ENCODE results near the gene SRPK2.

Gene SRPK2

DNA sequence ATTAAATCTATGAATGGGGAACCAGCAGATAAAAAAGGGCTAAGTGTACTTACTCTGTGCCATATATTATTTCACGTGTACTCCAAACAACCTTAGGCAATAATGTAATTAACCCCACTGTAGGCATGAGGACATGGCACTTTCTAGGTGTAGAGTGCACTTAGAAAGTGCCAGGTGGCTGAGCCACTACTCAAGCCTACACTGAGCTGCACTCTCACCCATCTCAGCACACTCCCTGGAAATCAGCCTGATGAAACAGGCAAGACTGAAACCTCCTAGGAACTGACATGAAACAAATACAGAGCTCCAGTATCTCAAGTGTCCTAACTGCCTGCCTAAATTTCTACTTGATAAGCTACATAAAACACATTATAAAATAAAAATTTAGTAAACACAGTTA lies 227.4 kb downstream of the SRPK2 start:
- DNase-seq = no peak
- Mint-ChIP-seq H3K27ac (no peak overlapping the region), H3K4me3 (no peak overlapping the region), H3K4me1 (peaks cover 18% of the 10 kb centered on the region), H3K9me3 (no peaks in the 10 kb centered on the region), H3K27me3 (no peaks in the 10 kb centered on the region)
- no peak for ATAC-seq

DNA sequence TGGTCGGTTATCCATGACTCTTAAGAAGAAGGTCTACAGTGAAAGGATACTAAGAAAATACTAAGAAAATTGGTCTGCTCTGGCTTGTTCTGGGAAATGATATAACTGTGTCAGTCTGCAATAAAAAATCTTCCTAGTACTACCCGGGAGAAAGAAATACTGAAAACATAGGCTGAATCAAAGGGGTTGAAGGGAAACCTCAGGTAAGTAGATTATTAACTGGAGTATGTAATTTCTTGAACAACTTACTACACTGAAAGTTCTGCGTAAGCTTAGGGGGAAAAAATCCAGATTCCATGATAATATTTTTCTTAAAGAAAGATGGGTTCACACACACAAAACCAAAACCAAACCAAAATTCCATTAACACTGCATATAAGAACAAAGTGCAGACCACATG lies 231.4 kb downstream of the SRPK2 start:
- Mint-ChIP-seq H3K9me3 (no peaks in the 10 kb centered on the region), H3K4me3 (no peak overlapping the region), H3K4me1 (peaks cover 31% of the 10 kb centered on the region), H3K27me3 (no peaks in the 10 kb centered on the region), H3K27ac (peak overlapping the region; percentile 0 to 11)
- no peak for ATAC-seq
- no peak for DNase-seq

DNA sequence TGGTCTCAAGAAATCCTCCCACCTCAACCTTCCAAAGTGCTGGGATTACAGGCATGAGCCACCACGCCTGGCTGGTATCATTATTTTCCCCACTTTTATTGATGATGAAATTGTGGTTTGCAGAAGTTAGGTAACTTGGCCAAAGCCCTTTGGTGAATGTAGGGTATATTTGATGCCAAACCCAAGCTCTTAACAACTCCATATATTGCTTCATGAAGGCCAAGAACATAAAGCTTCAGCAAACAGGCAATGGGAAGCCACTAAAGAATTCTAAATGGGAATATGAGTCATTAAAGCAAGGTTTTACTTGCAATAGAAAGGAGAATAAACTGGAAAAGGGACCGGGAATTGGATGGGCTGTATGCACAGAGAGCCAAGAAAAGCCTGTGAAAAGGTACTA lies 232.0 kb downstream of the SRPK2 start:
- ATAC-seq = no peak
- Mint-ChIP-seq H3K27me3 (no peaks in the 10 kb centered on the region), H3K9me3 (no peaks in the 10 kb centered on the region), H3K4me3 (no peak overlapping the region), H3K27ac (peak overlapping the region; percentile 0), H3K4me1 (peaks cover 31% of the 10 kb centered on the region)
- no peak for DNase-seq

GRCh38 chr7:105154084-105154483 lies 234.6 kb downstream of the SRPK2 start:
- Mint-ChIP-seq H3K9me3 (no peaks in the 10 kb centered on the region), H3K27ac (no peak overlapping the region), H3K27me3 (no peaks in the 10 kb centered on the region), H3K4me1 (peaks cover 37% of the 10 kb centered on the region), H3K4me3 (no peak overlapping the region)
- ATAC-seq = no peak
- DNase-seq = no peak

DNA sequence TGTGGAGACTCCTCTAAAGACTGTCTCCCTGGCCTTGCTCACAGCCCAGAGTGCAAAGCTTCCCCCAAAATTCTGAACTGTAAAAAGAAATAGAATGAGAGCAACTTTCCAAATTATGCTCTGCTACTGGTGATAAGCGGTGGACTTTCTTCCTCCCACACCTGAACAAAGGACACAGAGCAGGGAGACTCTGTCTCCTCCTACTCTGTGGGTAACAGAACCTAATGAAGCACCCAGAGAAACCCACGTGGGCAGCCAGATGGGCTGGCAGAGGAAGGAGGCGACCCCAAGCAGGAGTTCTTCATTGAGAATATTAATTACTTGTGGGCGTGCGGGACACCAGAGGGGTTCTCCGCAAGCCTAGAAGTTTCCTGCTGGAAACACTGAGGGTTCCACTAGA lies 235.2 kb downstream of the SRPK2 start:
- peaks cover 37% of the 10 kb centered on the region for H3K4me1 Mint-ChIP-seq
- no peaks in the 10 kb centered on the region for H3K9me3 Mint-ChIP-seq
- no peak overlapping the region for H3K27ac Mint-ChIP-seq
- H3K4me3 Mint-ChIP-seq = no peak overlapping the region
- H3K27me3 Mint-ChIP-seq = no peaks in the 10 kb centered on the region
- ATAC-seq = no peak
- no peak for DNase-seq

DNA sequence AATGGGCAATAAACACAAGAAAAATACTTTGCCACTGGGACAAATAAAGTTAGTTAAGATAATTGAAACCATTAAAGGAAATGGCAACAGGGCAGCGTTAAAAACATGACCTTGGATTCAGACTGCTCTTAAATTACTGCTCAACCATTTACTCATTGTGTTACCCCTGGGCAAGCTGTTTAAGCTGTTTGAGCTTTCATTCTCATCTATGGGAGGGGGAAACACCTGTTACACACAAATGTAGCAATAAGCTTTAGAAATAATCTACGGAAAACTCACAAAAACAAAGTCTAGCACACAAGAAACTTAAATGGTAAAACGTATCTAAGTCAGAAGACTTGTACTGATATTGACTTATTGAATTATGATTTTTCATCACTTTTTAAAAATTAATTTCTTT lies 237.6 kb downstream of the SRPK2 start:
- H3K4me1 Mint-ChIP-seq = peaks cover 18% of the 10 kb centered on the region
- no peaks in the 10 kb centered on the region for H3K27me3 Mint-ChIP-seq
- H3K27ac Mint-ChIP-seq = no peak overlapping the region
- H3K4me3 Mint-ChIP-seq = no peak overlapping the region
- H3K9me3 Mint-ChIP-seq = no peaks in the 10 kb centered on the region
- ATAC-seq (no peak), DNase-seq (no peak)

DNA sequence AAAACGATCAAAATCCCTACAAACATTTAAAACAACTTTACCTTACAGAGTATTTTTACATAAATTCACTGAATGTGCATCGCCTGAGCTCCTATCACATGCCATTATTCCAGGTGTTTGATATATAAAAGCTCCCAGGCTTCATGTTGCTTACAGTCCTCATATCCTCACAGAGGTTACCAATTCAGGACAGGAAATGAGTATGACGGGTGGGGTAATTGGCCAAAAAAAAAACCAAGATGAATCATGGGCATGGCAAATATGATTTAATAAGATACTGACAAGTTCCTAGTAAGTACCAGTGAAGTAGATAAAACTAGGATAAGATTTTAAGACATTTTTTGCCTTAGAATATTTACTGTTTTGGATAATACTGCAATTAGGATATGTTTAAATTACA lies 238.9 kb downstream of the SRPK2 start:
- ATAC-seq (no peak), DNase-seq (no peak)
- peaks cover 18% of the 10 kb centered on the region for H3K4me1 Mint-ChIP-seq
- no peak overlapping the region for H3K4me3 Mint-ChIP-seq
- H3K9me3 Mint-ChIP-seq = no peaks in the 10 kb centered on the region
- no peaks in the 10 kb centered on the region for H3K27me3 Mint-ChIP-seq
- no peak overlapping the region for H3K27ac Mint-ChIP-seq

GRCh38 chr7:105141068-105141467 lies 247.7 kb downstream of the SRPK2 start:
- Mint-ChIP-seq H3K27ac (no peak overlapping the region), H3K4me3 (no peak overlapping the region), H3K27me3 (no peaks in the 10 kb centered on the region), H3K4me1 (no peaks in the 10 kb centered on the region), H3K9me3 (no peaks in the 10 kb centered on the region)
- DNase-seq = no peak
- no peak for ATAC-seq

GRCh38 chr7:105139381-105139780 lies 249.3 kb downstream of the SRPK2 start:
- DNase-seq = no peak
- Mint-ChIP-seq H3K27ac (no peak overlapping the region), H3K27me3 (no peaks in the 10 kb centered on the region), H3K4me1 (no peaks in the 10 kb centered on the region), H3K9me3 (no peaks in the 10 kb centered on the region), H3K4me3 (no peak overlapping the region)
- no peak for ATAC-seq

- H3K4me1 Mint-ChIP-seq = peaks cover 1% of the 10 kb centered on the region
- DNase-seq (no peak), ATAC-seq (no peak)
- H3K4me3 Mint-ChIP-seq = no peak overlapping the region
- H3K9me3 Mint-ChIP-seq = no peaks in the 10 kb centered on the region
- no peaks in the 10 kb centered on the region for H3K27me3 Mint-ChIP-seq
- H3K27ac Mint-ChIP-seq = no peak overlapping the region
Observed at GRCh38 chr7:105137898-105138297, 250.8 kb downstream of the SRPK2 start.

- Mint-ChIP-seq H3K4me3 (no peak overlapping the region), H3K27me3 (no peaks in the 10 kb centered on the region), H3K27ac (no peak overlapping the region), H3K9me3 (no peaks in the 10 kb centered on the region), H3K4me1 (peaks cover 16% of the 10 kb centered on the region)
- ATAC-seq = no peak
- DNase-seq = no peak
Observed at GRCh38 chr7:105136221-105136620, 252.5 kb downstream of the SRPK2 start.

DNA sequence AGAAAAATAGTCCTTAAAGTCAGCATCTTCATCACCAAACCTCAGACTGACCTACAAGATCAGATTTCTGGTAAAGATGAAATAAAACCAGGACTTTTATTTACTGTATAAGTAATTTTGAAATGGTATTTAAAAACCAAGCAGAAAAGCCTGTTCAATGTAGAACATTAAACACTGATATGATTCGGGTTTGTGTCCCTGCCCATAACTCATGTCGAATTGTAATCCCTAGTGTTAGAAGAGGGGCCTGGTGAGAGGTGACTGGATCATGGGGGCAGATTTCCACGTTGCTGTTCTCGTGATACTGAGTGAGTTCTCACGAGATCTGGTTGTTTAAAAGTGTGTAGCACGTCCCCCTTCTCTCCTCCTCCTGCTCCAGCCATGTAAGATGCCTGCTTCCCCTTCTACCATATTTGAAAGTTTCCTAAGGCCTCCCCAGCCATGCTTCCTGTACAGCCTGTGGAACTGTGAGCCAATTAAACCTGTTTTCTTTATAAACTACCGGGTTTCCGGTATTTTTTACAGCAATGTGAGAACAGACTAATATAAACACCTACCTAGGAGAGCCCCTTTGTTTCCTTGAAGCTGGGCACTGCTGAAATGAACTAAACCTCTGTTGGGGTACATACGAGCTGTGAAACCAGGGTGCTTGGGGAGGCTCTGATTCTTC lies 254.6 kb downstream of the SRPK2 start:
- Mint-ChIP-seq H3K27ac (no peak overlapping the region), H3K9me3 (no peaks in the 10 kb centered on the region), H3K27me3 (no peaks in the 10 kb centered on the region), H3K4me3 (no peak overlapping the region), H3K4me1 (peaks cover 29% of the 10 kb centered on the region)
- ATAC-seq (no peak), DNase-seq (no peak)

DNA sequence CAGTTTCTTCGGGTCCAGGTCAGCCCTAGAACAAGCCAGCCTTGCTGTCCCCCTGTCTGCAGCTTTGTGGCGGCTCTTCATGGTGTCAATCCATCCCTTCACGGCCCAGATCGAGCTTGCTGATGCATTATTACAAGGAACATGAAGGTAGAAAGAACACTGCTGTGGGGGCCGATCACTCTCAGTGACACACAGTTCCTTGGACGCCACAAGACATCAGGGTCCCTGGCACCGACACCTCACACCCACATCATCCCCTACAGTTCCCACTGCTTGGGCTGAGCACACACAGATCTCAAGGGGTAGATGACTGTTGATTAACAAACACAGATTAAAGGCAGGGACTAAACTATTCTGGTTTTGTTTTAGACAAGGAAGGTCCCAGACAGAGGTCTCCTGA lies 255.4 kb downstream of the SRPK2 start:
- Mint-ChIP-seq H3K9me3 (no peaks in the 10 kb centered on the region), H3K27ac (peak overlapping the region in 1 of 2 donors; percentile 21), H3K4me1 (peaks cover 29% of the 10 kb centered on the region), H3K4me3 (no peak overlapping the region), H3K27me3 (no peaks in the 10 kb centered on the region)
- ATAC-seq (no peak), DNase-seq (no peak)

- Mint-ChIP-seq H3K4me1 (peaks cover 32% of the 10 kb centered on the region), H3K27me3 (no peaks in the 10 kb centered on the region), H3K9me3 (no peaks in the 10 kb centered on the region), H3K27ac (no peak overlapping the region), H3K4me3 (no peak overlapping the region)
- ATAC-seq (no peak), DNase-seq (no peak)
Observed at GRCh38 chr7:105132835-105133234, 255.9 kb downstream of the SRPK2 start.

GRCh38 chr7:105132335-105132734 lies 256.4 kb downstream of the SRPK2 start:
- H3K27ac Mint-ChIP-seq = no peak overlapping the region

DNA sequence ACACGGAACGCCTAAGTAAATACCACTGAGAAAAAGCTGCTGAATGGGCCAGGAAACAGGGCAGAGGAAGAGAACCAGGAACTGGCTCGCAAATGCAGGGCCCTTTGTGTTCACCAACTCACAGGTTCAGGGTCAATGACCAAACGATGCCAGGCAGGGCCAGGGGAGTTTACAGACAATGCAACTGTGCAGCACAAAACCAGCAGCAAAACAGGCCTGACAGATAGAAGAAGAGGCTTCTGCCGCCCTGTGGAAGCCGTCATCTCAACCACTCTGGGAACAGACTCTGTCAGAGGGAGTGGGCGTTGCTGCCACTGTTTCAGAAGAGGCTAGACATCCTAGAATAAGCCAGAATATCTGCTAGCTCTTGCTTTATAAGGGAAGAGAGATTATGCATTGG lies 256.8 kb downstream of the SRPK2 start:
- Mint-ChIP-seq H3K9me3 (no peaks in the 10 kb centered on the region), H3K27ac (no peak overlapping the region), H3K4me1 (peaks cover 41% of the 10 kb centered on the region), H3K27me3 (no peaks in the 10 kb centered on the region), H3K4me3 (no peak overlapping the region)
- ATAC-seq (no peak), DNase-seq (no peak)

More at GRCh38 chr7:105132335-105132734, 256.4 kb downstream of the SRPK2 start:
- peak; percentile 33 for ATAC-seq
- no peak for DNase-seq
- no peaks in the 10 kb centered on the region for H3K27me3 Mint-ChIP-seq
- H3K4me3 Mint-ChIP-seq = no peak overlapping the region
- no peaks in the 10 kb centered on the region for H3K9me3 Mint-ChIP-seq
- peaks cover 37% of the 10 kb centered on the region for H3K4me1 Mint-ChIP-seq

DNA sequence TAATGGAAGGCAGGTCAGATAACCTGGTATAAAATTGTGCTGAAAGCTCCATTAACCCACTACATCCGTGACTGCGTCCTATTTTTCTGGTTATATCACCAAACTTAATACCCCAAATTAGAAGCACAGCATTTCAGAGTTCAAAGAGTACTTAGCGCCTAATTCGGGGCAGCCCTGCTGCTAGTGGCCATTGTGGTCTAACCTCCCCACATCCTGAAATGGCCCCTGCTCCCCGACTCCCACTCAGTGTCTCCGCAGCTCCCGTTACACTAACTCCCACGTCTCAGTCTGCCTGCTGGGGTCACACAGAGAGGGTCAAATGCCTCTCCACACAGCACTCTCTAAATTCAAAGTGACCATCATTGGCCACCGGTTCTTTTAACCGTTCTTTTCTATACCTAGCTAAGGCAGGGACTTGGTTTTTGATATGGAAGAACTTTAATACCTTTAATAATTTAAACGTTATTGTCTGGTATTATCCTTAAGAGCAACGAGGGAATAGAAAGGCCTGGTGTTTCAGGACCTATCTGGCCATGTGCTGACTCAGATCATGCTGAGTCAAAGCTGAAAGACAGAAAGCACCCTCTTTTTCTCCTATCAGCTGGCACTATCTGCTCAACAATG lies 257.6 kb downstream of the SRPK2 start:
- Mint-ChIP-seq H3K9me3 (no peaks in the 10 kb centered on the region), H3K27me3 (no peaks in the 10 kb centered on the region), H3K4me1 (peaks cover 48% of the 10 kb centered on the region), H3K4me3 (no peak overlapping the region), H3K27ac (peak overlapping the region; percentile 13 to 42)
- ATAC-seq (peak; percentile 57), DNase-seq (no peak)

Data from stimulated activated naive CD8-positive, alpha-beta T cell treated with anti-CD3 and anti-CD28 coated beads, Interleukin-15, amount 100 ng/mL, for 72 hours (primary cell).